IMR-90 (cell line): Measurements from ENCODE around the gene USP7. TPM values are rescaled to one million over a fixed set of nuclear protein-coding genes. Genes with fewer than 3 reads are reported as not detected.

Experiments used
- MXI1 ChIP-seq: IDR thresholded peaks from 2 replicates; pipeline ENCODE4 v1.6.1; 2012; ENCODE audit warnings: low read depth, mild to moderate bottlenecking, low read length, moderate library complexity, borderline replicate concordance
- RCOR1 ChIP-seq: IDR thresholded peaks from 2 replicates; pipeline ENCODE4 v1.6.1; 2012; ENCODE audit warnings: mild to moderate bottlenecking, low read length, improper control_type of control experiment; ENCODE audit not compliant: insufficient replicate concordance
- SMC3 ChIP-seq: fragments of 150-350 bp; IDR thresholded peaks from 2 replicates; pipeline ENCODE4 v1.6.1; 2016; ENCODE audit warnings: low read depth, mild to moderate bottlenecking, antibody characterized with exemption, low read length, moderate library complexity
- polyA plus RNA-seq, 3 experiments: library from polyadenylated mRNA; depleted of rRNA; stranded (reverse); fragments of >200 nt; gene quantifications; 2 replicates each; pipeline ENCODE4 v1.2.3, GENCODE V29; 2012; ENCODE audit warnings: low replicate concordance in 1 of 3
- total RNA-seq: library from RNA; depleted of rRNA; stranded (reverse); fragments of >200 nt; gene quantifications from 2 replicates; pipeline ENCODE4 v1.2.3, GENCODE V29; 2012

Gene USP7
- total and polyA plus RNA-seq, 2 of the 4 experiments (the other 2 are of a cell fraction): 17.8 to 28.3 TPM

DNA sequence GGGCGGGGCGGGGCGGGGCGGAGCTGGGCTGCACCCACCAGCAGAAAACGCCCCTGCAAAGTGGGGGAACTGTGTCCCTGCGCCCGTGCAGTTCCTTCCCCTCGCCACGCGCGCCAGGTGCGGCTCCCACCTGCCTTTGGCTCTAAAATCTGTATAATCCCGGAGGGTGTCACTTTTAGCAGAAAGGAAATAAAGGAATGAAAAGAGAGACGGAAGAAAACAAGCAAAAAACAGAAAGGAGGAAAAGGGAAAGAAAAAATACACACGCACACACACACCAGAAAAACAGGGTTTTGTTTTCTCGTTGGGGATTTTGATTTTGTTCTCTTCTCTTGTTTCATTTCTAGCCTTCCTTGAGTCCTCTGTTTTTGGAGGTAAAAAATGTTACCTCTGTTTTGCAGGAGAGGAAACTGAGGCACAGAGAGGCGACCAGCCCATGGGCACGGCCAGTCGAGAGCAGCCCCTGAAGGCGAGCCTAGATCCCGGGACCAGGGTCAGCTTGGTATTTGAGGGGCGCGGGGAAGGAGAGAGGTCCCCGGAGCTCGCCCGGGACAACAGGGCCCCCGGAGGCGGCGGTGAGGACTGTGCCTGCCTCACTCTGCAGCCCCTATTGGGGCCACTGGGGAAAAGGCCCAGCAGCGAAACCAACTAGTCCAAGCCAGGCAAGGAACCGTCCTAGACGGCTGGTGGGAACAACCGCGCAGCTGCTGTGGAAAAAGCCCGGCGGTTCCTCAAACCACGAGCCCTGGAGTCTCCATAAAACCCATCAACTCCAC lies 94.3 kb downstream of the USP7 start (continued):
- TF ChIP-seq MXI1: no peak
- TF ChIP-seq RCOR1: no peak
- TF ChIP-seq SMC3: no peak
